ENCODE results near the gene ALOXE3.

ALOXE3 gene

GRCh38 chr17:8153957-8154607 is 35.8 kb upstream of the ALOXE3 start:
- peak; percentile 56 to 64 for DNase-seq

- peak; percentile 7 to 10 for DNase-seq
These were observed 35.2 kb upstream of the ALOXE3 start for GRCh38 chr17:8153525-8153956.

- no peak for DNase-seq
These were observed 34.7 kb upstream of the ALOXE3 start for GRCh38 chr17:8153031-8153451.

DNA sequence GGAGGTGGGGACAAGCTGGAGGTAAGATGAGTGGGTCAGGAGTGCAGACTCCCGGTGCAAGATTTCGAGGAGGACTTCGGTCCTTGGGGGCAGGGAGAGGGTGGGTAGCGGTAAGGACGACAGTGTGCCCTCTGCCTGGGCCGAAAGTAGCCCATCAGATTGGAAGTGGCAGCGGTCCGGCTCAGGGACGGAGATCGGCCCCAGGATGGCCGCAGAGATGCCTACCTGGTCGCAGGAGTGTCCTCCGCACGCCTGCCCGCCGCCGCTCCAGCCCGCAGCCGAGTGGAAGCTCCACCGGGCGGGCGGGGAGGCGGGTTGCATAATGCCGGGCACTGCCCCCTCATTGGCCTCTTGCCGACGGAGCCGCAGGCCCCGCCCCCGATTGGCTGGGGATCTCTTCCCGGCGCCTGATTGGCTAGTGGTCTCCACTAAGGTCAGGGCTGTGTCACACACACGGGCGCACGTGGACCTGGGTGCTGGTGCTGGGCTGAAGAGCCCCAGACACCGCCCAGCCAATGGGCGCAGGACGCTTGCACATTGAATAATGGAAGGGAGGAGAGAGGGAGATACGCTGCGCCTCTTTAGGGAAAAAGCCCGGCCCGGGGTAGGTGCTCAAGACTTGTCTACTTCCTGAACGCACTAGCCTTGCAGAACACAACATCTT is 33.9 kb upstream of the ALOXE3 start, which contains the start of gene PER1:
Gene PER1, minus strand, starts transcription at position 293 of the 664 bp plus-strand sequence. CDS start 1,698 bp downstream, outside the sequence.
- DNase-seq, result peak; percentile 32 to 35

- peak; percentile 25 to 29 for DNase-seq
These were observed 33.4 kb upstream of the ALOXE3 start for GRCh38 chr17:8151641-8152111.

- peak; percentile 27 to 28 for DNase-seq
These were observed 32.9 kb upstream of the ALOXE3 start for GRCh38 chr17:8151120-8151640.

DNA sequence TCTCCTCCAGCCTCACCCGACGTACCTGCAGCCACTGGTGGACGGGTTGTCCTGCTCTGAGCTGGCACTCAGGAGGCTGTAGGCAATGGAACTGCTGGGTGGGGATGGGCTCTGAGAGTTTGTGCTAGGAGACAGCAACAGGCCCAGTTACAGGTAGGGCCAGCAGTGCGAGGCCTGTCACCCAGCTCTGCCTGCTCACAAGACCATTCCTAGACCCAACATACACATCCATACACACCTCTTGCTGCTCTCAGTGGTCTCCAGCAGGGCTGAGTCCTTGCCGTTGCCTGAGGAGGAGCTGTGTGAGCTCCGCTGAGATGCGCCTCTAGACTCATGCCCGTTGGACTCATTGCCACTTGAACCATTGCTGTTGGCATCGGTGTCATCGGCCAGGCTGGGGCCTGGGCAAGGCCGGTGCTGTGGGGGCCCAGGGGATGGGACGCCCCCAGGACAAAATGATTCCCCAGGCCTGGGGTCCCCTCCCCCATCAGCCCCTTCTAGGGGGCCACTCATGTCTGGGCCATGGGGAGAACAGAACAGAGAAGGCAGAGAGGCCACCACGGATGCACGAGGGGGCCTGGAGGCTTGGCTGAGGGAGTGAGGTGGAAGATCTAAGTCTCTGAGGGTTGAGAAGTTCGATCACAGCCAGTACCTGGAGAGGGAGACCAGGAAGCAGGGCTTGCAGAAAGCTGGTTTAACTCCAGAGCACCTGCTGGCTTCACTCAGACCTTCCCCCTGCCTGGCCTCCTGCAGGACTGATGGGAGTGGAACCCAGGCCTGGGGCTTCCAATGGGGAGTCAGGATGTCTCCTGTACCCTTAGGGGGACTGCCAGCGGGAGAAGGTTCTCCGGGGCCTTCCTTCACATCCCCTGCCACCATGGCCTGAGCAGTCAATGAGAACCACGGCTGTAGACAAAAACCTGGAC is 32.1 kb upstream of the ALOXE3 start:
- no peak for DNase-seq

DNA sequence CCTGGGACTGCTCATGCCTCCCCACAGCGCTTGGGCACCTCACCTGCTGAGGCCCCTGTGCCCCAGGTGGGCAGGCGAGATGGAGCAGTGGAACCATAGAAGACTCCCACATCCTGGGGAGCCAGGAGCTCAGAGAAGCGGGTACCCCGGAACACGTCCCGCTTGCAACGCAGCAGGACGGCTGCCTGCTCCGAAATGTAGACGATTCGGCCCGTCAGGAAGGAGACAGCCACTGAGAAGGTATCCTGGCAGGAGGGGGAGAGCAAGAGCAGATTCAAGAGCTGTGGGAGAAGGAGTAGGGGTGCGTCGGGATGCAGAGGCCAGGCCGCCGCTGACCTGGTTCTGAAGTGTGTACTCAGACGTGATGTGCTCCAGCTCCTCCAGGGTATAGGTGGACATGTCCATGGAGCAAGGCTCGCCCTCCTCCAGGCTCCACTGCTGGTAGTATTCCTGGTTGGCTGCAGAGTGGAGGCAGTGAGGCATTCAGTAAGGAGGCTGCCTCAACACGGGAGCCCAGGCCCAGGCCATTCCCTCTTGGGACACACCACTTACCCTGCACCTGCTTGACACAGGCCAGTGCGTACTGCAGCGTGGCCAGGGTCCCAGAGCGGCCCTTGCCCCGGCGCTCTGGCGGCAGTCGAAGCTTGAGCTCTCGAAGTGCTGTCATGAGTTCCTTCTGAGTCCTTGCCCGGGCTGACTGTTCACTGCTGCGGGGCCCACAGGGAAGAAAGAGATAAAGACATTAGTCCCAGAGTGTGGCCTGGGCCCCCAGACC is 31.3 kb upstream of the ALOXE3 start:
- DNase-seq, result no peak

DNA sequence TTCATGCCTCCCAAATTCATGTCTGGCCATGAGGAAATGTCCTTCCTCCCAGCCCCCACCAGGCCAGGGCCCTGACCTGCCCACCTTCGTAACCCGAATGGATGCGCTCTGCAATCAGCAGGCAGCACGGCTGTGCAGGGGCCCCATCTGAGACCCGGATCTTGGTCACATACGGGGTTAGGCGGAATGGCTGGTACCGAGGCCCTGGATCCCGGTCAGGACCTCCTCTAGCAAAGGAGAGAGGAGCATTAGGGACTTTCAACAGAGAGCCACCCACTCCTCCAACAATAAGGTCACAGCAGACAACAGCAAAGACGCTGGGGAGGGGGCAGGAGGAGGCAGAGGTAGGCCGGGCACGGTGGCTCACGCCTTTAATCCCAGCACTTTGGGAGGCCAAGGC is 30.2 kb upstream of the ALOXE3 start:
- DNase-seq, result no peak

DNA sequence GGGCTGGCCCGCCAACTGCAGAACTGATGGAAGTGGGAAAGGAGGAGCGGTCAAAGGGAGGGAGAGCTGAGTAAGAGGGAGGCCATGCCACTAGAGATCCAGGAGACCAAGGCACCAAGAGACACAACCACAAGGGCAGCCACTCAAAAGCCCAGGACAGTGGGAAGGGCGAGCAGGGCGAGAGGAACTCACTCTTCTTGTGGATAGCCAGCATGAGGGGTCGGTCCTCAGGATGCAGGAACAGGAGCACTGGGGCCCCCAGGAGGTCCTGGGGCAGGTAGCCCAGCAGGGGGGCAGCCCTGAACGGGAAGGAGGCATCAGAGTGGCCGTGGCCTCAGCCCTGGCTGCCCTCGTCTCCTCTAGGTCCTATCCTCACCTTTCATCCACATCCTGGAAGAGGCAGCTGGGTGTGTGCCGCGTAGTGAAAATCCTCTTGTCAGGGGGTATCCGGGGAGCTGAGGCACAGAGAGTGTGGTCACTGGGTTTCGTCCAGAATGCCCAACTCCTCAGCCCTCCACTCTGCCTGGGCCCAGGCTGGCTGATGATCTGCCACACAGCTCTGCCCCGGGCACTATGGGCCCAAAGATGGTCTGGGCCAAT is 29.6 kb upstream of the ALOXE3 start:
- DNase-seq, result no peak

DNA sequence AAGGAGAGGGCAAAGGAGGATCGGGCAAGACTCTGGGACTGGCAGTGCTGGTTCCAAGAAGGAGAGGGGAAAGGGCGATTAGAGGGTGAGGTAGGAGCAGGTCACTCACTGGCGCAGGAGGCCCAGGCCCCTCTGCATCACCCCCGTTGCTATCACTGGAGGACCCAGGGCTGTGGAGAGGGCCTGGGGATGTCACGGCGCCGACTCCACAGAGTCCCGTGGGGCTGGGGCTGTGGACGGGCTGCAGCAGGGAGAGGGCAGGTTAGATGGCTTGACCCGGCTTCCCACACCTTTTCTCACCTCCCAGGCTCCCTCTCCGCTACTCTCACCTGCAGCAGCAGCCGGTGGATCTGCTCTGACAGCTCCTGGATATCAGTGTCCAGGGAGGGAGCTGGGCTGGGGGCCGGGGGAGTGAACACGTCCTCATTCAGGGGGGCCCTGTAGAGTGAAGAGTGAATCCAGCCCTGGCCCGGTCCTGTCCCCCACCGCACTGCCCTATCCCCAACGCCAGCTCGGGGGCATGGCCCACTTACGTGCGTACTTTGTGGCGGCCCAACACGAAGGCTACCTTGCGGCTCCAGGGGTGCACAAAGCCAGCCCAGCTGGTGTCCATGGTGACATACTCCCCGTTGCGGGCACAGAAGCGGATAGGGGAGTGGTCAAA is 29.0 kb upstream of the ALOXE3 start:
- DNase-seq, result no peak

DNA sequence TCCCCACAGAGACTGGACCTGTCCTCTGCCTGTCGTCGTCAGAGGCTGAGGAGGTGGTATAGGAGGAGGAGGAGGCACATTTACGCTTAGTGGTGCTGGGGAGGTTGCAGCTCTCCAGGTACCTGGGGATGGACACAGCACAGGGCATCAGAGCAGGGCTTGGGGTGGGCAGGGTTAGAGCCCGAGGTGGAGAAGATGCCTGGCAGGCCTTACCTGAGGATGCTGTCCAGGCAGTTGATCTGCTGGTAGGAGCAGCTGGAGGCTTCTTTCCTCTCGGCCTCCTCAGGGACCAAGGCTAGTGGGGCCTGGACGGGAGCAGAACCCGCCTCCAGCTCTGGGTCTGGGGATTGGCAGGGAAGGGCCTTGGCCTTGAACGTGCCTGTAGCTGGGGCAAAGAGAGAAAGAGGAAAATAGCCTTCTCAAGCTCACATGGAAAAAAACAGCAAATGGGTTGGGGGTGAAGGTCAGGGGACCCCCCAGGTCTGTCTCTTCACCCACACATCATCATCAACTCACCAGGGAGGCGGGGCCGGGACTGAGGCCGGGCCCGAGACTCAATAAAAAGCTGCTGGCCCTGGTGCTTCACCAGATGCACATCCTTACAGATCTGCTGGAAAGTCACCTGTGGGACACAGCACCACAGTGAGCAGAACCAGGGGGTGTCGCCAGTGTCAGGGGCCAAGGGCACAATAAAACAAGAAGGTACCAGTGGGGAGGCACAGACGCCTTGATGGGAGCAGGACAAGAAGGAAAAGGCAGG is 28.2 kb upstream of the ALOXE3 start:
- no peak for DNase-seq

DNA sequence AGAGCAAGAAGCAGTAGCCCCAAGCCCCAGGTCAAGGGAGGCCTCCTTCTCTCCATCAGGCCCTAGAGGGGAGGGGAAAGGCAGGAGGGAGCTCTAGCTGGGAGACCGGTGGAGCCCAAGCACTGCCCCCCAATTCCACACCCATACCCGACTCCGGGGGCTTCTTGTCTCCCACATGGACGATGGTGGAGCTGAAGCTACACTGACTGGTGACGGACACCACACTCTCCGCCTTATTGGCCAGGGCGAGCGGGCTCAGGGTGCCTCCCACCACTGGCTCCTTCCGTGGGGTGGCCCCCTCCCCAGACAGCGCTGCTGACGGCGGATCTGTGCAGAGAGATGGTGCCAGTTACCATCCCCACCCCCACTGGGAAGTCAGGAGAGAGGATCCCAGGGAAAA is 27.5 kb upstream of the ALOXE3 start:
- DNase-seq, result no peak

GRCh38 chr17:8144401-8145231 is 26.3 kb upstream of the ALOXE3 start:
- no peak for DNase-seq

- DNase-seq, result no peak
These were observed 25.5 kb upstream of the ALOXE3 start for GRCh38 chr17:8143581-8144400.

GRCh38 chr17:8142887-8143580 is 24.7 kb upstream of the ALOXE3 start:
- no peak for DNase-seq

- DNase-seq, result no peak
These were observed 24.0 kb upstream of the ALOXE3 start for GRCh38 chr17:8142158-8142886.
